Endothelial cell of umbilical vein (primary cell): ENCODE results near the gene PGS1. TPM values are rescaled to one million over a fixed set of nuclear protein-coding genes. Genes with fewer than 3 reads are reported as not detected.

Experiments
- BruUV-seq: library from RNA; stranded (reverse); fragments of 400-500 nt; replicated peaks from 2 replicates; lab custom pipeline; 2021; lab: Mats Ljungman, UMichigan
- CTCF ChIA-PET: fragments of 300-600, 350-600 bp; sonication (Branson Sonifier 250); formaldehyde crosslinking; loops from one replicate; lab custom pipeline; 2021; ENCODE audit warnings: antibody characterized with exemption, inconsistent platforms; lab: Charles Lee
- POLR2A ChIA-PET: fragments of 300-600, 350-600 bp; sonication (Branson Sonifier 250); formaldehyde crosslinking; loops from one replicate; lab custom pipeline; 2021; ENCODE audit warnings: antibody characterized with exemption, inconsistent platforms; lab: Charles Lee
- DNase-seq: peaks from one replicate; pipeline ENCODE4 v3.0.0-alpha.2; 2011; ENCODE audit warnings: low read depth, low spot score
- FAIRE-seq: peaks from 2 replicates; lab custom pipeline; 2011; peaks lifted over from hg19 to GRCh38; lab: Jason Lieb, UNC
- H2AFZ ChIP-seq: 2 replicates; pipeline ENCODE4 v1.6.0; 2012; ENCODE audit warnings: low read depth, low read length, control low read depth, inconsistent platforms
- H3K27ac ChIP-seq: 2 replicates; pipeline ENCODE4 v1.5.1; 2011; ENCODE audit warnings: low read depth, mild to moderate bottlenecking, control low read depth, low read length, moderate library complexity; ENCODE audit not compliant: insufficient read depth
- H3K27me3 ChIP-seq, 2 experiments: 2 replicates each; pipeline versions ENCODE4 v1.6.0 to v1.6.1; 2011; ENCODE audit warnings: low read length in 2 of 2, mixed read lengths in 1 of 2; ENCODE audit not compliant: control insufficient read depth in 2 of 2, insufficient read depth in 2 of 2
- H3K36me3 ChIP-seq, 2 experiments: 2 replicates in 1 of 2; 3 replicates in 1 of 2; pipeline ENCODE4 v1.5.1; 2011; ENCODE audit warnings: low read length in 2 of 2, mild to moderate bottlenecking in 1 of 2, moderate library complexity in 1 of 2; ENCODE audit not compliant: control insufficient read depth in 2 of 2, insufficient read depth in 2 of 2; ENCODE audit errors: extremely low read depth in 1 of 2
- H3K4me1 ChIP-seq: 3 replicates; pipeline ENCODE4 v1.5.1; 2011; ENCODE audit warnings: mild to moderate bottlenecking, low read length; ENCODE audit not compliant: control insufficient read depth, insufficient read depth; ENCODE audit errors: extremely low read depth
- H3K4me2 ChIP-seq: 2 replicates; pipeline ENCODE4 v1.6.1; 2011; ENCODE audit warnings: low read length, control low read depth, mixed read lengths; ENCODE audit not compliant: insufficient read depth
- H3K4me3 ChIP-seq, 3 experiments: fragments of 200-600 bp in 1 of 3; sonication (generic), shearing (Covaris generic) in 1 of 3; replicated peaks in 1 of 3; 2 replicates each; pipeline ENCODE4 v1.5.1; 2011 to 2016; ENCODE audit warnings: control low read depth in 3 of 3, low read length in 3 of 3, mild to moderate bottlenecking in 2 of 3, inconsistent platforms in 1 of 3, low read depth in 1 of 3, moderate library complexity in 1 of 3; ENCODE audit not compliant: insufficient read depth in 1 of 3
- H3K79me2 ChIP-seq: 2 replicates; pipeline ENCODE4 v1.6.0; 2012; ENCODE audit warnings: low read length, inconsistent platforms; ENCODE audit not compliant: control insufficient read depth, insufficient read depth
- H3K9ac ChIP-seq: replicated peaks from 2 replicates; pipeline ENCODE3; 2011; ENCODE audit warnings: low read length, control low read depth; ENCODE audit not compliant: insufficient read depth; ENCODE audit errors: extremely low read depth
- H3K9me1 ChIP-seq: replicated peaks from 3 replicates; pipeline ENCODE4 v1.6.0; 2011; ENCODE audit warnings: mild to moderate bottlenecking, low read length; ENCODE audit not compliant: control insufficient read depth, insufficient read depth; ENCODE audit errors: extremely low read depth
- H3K9me3 ChIP-seq: replicated peaks from 2 replicates; pipeline ENCODE4 v1.5.1; 2012; ENCODE audit warnings: low read length, inconsistent platforms; ENCODE audit not compliant: control insufficient read depth, insufficient read depth
- H4K20me1 ChIP-seq: replicated peaks from 2 replicates; pipeline ENCODE3; 2011; ENCODE audit warnings: mild to moderate bottlenecking, low read length; ENCODE audit not compliant: control insufficient read depth, insufficient read depth; ENCODE audit errors: extremely low read depth
- EZH2 ChIP-seq: IDR thresholded peaks from 2 replicates; pipeline ENCODE4 v1.6.1; 2012; ENCODE audit warnings: borderline replicate concordance, low read depth, mild to moderate bottlenecking, moderate library complexity, low read length, inconsistent platforms; ENCODE audit not compliant: severe bottlenecking
- FOS ChIP-seq: IDR thresholded peaks from 2 replicates; pipeline ENCODE4 v1.6.1; 2011; ENCODE audit warnings: mild to moderate bottlenecking, low read length, moderate library complexity, borderline replicate concordance; ENCODE audit not compliant: insufficient read depth
- MAX ChIP-seq: IDR thresholded peaks from 2 replicates; pipeline ENCODE4 v1.6.1; 2011; ENCODE audit not compliant: insufficient read depth, insufficient read length
- MYC ChIP-seq: IDR thresholded peaks from one replicate; pipeline ENCODE4 v1.6.1; 2011; ENCODE audit warnings: mild to moderate bottlenecking, low read depth, low read length
- POLR2A ChIP-seq: IDR thresholded peaks from 2 replicates; pipeline ENCODE4 v1.6.1; 2012; ENCODE audit warnings: low read depth, mild to moderate bottlenecking, control low read depth, low read length
- POLR2AphosphoS5 ChIP-seq: IDR thresholded peaks from 2 replicates; pipeline ENCODE4 v1.6.1; 2012; ENCODE audit warnings: low read depth, mild to moderate bottlenecking, control low read depth, low read length, moderate library complexity; ENCODE audit not compliant: insufficient read depth
- dilution Hi-C: fragments of 300-500 bp; cut with MboI; formaldehyde crosslinking; loops from one replicate; pipeline ENCODE4 v1.15.0; 2019; ENCODE audit warnings: low sequenced_read_pairs; ENCODE audit not compliant: extremely low pct_ligation_motif_present
- intact Hi-C: fragments of 100-400 bp; cut with micrococcal nuclease; formaldehyde crosslinking; loops from one replicate; pipeline ENCODE4 v1.10.0; 2022
- polyA plus RNA-seq, 4 experiments: library from polyadenylated mRNA; depleted of rRNA in 3 of 4; stranded (reverse) in 3 of 4; unstranded in 1 of 4; fragments of >200 nt; gene quantifications; 2 replicates each; pipeline versions ENCODE4 v1.2.1 to v1.2.3, GENCODE V29; 2011 to 2012; ENCODE audit warnings: missing spikeins in 1 of 4
- total RNA-seq: library from RNA; stranded (reverse); gene quantifications from 2 replicates; pipeline ENCODE4 v1.2.3, GENCODE V29; 2021
- TF ChIP-seq, protein P1 (sequence below), 2 donors: IDR thresholded peaks; 1 replicate in 1 of 2; 2 replicates in 1 of 2; pipeline ENCODE4 v1.5.1; 2011; ENCODE audit warnings: low read length in 2 of 2, mild to moderate bottlenecking in 2 of 2, moderate library complexity in 2 of 2, control low read depth in 1 of 2, inconsistent platforms in 1 of 2, low read depth in 1 of 2; ENCODE audit not compliant: insufficient read depth in 1 of 2; ENCODE audit errors: extremely low read depth in 1 of 2

PGS1 gene
- total and polyA plus RNA-seq, 2 donors (not counting 3 experiments of a cell fraction or from before 2014, with no cell fraction given): 50.8 to 66.0 TPM

DNA sequence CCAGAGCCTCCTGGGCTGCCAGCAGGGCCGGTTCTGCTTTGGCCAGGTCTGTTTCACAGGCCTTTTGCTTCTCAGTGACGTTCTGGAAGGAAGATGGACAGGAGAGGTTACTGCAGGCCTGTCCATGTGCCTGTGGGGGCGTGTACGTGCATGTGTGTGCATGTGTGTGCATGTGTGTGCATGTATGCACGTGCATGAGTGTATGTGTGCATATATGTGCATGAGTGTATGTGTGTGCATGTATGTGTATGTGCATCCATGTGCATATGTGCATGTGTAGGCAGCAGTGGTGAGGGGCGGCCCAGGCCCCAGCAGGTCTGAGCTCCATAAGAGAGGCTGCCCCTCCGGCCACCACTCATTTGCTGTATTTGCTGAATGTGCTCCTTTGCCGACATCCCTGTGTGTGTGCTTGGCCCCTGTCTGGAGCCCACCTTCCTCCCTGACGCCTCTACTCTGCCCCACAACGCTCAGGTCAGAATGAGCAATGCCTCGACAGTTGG lies 81.8 kb downstream of the PGS1 start:
- H2AFZ ChIP-seq: no peak overlapping the region
- no TSS peak for BruUV-seq
- H4K20me1 ChIP-seq: no peaks in the 10 kb centered on the region
- H3K27me3 ChIP-seq: no peaks in the 10 kb centered on the region
- TF ChIP-seq MYC (no peak), POLR2AphosphoS5 (no peak), EZH2 (no peak), MAX (no peak), FOS (no peak), POLR2A (no peak)
- TF ChIP-seq, protein P1, sequence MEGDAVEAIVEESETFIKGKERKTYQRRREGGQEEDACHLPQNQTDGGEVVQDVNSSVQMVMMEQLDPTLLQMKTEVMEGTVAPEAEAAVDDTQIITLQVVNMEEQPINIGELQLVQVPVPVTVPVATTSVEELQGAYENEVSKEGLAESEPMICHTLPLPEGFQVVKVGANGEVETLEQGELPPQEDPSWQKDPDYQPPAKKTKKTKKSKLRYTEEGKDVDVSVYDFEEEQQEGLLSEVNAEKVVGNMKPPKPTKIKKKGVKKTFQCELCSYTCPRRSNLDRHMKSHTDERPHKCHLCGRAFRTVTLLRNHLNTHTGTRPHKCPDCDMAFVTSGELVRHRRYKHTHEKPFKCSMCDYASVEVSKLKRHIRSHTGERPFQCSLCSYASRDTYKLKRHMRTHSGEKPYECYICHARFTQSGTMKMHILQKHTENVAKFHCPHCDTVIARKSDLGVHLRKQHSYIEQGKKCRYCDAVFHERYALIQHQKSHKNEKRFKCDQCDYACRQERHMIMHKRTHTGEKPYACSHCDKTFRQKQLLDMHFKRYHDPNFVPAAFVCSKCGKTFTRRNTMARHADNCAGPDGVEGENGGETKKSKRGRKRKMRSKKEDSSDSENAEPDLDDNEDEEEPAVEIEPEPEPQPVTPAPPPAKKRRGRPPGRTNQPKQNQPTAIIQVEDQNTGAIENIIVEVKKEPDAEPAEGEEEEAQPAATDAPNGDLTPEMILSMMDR (IDR thresholded peaks at IDR 0.05; ENCODE audit: extremely low read depth in 1 of 2, insufficient read depth in 1 of 2, low read depth in 1 of 2, low read length in 2 of 2): no peak
- no peak overlapping the region for H3K9ac ChIP-seq
- ChIA-PET CTCF (interaction anchor here (1.3 kb wide), 1 partner anchor 15 kb away, joined by 4 read pairs; no protein-coding TSS in a partner anchor), POLR2A (no interaction called here)
- H3K9me3 ChIP-seq: no peaks in the 10 kb centered on the region
- no peak overlapping the region for H3K27ac ChIP-seq
- no peaks in the 10 kb centered on the region for H3K79me2 ChIP-seq
- no peak for FAIRE-seq
- dilution Hi-C loops: no loop called here
- H3K9me1 ChIP-seq: no peaks in the 10 kb centered on the region
- no peak overlapping the region for H3K4me2 ChIP-seq
- H3K36me3 ChIP-seq: no peaks in the 10 kb centered on the region
- no peak overlapping the region for H3K4me3 ChIP-seq
- DNase-seq: no peak
- intact Hi-C loops: no loop called here
- no peaks in the 10 kb centered on the region for H3K4me1 ChIP-seq
